Left ventricle myocardium inferior (tissue), 1 donor: ENCODE results near the gene ZNF205. TPM values are rescaled to one million over a fixed set of nuclear protein-coding genes. Genes with fewer than 3 reads are reported as not detected.

Experiments
- DNase-seq: peaks from one replicate; pipeline ENCODE4 v3.0.0-alpha.2; 2020
- H3K27ac ChIP-seq: fragments of 200-600 bp; replicated peaks from 2 replicates; pipeline ENCODE4 v1.8.0; 2021
- H3K27me3 ChIP-seq: fragments of 200-600 bp; 2 replicates; pipeline ENCODE4 v1.8.0; 2021; ENCODE audit warnings: low read depth
- H3K36me3 ChIP-seq: fragments of 200-600 bp; 2 replicates; pipeline ENCODE4 v1.8.0; 2021
- H3K4me1 ChIP-seq: fragments of 200-600 bp; 2 replicates; pipeline ENCODE4 v1.8.0; 2021
- H3K4me3 ChIP-seq: fragments of 200-600 bp; 2 replicates; pipeline ENCODE4 v1.8.0; 2021; ENCODE audit warnings: mild to moderate bottlenecking, moderate library complexity
- H3K9me3 ChIP-seq: fragments of 200-600 bp; replicated peaks from 2 replicates; pipeline ENCODE4 v1.8.0; 2021
- CTCF ChIP-seq: fragments of 200-600 bp; IDR thresholded peaks from 2 replicates; pipeline ENCODE4 v1.8.0; 2021; ENCODE audit warnings: antibody characterized with exemption, mild to moderate bottlenecking, borderline replicate concordance
- intact Hi-C: fragments of 100-400 bp; cut with micrococcal nuclease; formaldehyde crosslinking; loops from one replicate; pipeline ENCODE4 v1.11.0; 2022
- total RNA-seq: library from RNA; stranded (reverse); fragmentation: NEBNext Ultra II Directional; extraction: Animal tissue kit (Norgen Biotek cat#: 25700); gene quantifications from one replicate; pipeline ENCODE4 v1.2.1, GENCODE V29; 2021
- donor health status: DM: no; HTN: yes; CAD: no; lungs with severe emphysema.

Gene ZNF205
- total RNA-seq, 1 donor from 2014 or later, result 8.0 TPM

GRCh38 chr16:3149630-3150345 is 37.4 kb downstream of the ZNF205 start:
- peak; percentile 57 for TF ChIP-seq CTCF
- Histone ChIP-seq H3K27me3 (no peaks in the 10 kb centered on the region), H3K4me3 (peak overlapping the region; percentile 71), H3K4me1 (peaks cover 44% of the 10 kb centered on the region), H3K36me3 (no peaks in the 10 kb centered on the region), H3K9me3 (peaks cover 6% of the 10 kb centered on the region), H3K27ac (peak overlapping the region; percentile 90)
- intact Hi-C loops, result no loop called here
- DNase-seq, result peak; percentile 79

DNA sequence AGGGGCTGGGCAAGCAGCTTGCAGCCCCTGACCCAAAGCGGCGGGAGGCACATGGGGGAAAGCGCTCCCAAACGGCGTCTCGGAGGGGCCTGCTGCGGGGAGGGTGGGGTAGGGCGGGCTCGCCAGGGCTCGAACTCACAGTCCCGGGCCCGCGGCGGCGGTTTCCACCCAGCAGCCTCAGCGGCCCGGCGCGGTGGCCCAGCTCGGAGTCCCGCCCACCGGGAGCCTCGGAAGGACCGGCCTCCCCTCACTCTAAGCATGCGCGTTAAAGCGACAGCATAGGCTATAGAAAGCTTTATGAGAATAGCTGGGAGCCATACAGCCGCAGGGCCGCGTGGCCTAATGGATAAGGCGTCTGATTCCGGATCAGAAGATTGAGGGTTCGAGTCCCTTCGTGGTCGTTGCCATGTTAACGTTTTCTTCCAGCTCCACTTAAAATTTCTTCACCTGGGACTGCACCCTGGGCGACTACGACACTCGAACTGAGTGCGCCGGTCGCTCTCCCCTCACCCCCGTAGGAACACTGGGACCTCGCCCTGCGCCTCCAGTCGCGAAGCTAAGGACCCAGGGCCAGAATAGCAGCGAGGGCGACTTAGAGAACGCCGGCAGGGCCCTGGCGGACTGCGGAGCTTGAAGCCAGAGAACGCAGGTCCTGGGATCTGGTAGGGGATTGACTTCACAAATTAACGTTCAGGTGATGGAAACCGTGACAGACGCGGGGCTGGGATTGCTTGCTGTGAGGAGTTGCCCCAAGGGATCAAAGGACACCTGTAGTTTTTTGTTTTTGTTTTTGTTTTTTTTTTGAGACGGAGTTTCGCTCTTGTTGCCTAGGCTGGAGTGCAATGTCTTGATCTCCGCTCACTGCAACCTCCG is 38.2 kb downstream of the ZNF205 start:
- H3K36me3 ChIP-seq, result no peaks in the 10 kb centered on the region
- H3K4me3 ChIP-seq, result peak overlapping the region; percentile 71
- no peak for TF ChIP-seq CTCF
- H3K27me3 ChIP-seq, result no peaks in the 10 kb centered on the region
- peak; percentile 95 for DNase-seq
- peak overlapping the region; percentile 90 for H3K27ac ChIP-seq
- H3K4me1 ChIP-seq, result peaks cover 36% of the 10 kb centered on the region
- peaks cover 14% of the 10 kb centered on the region for H3K9me3 ChIP-seq
- intact Hi-C loops, result no loop called here

DNA sequence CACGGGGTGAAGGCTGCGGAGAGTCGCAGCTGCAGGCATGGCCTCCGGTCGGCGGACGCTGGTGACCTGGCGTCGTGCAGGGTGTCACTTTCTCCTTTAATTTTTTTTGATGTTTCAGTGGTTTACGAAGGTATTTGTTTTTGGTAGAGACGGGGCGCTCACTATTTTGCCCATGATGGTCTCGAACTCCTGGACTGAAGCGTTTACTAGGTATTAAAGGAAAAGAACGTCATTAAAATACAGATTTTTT is 39.6 kb downstream of the ZNF205 start:
- peaks cover 17% of the 10 kb centered on the region for H3K9me3 ChIP-seq
- H3K4me1 ChIP-seq, result peaks cover 33% of the 10 kb centered on the region
- intact Hi-C loops, result no loop called here
- no peak for TF ChIP-seq CTCF
- no peak for DNase-seq
- no peaks in the 10 kb centered on the region for H3K27me3 ChIP-seq
- H3K4me3 ChIP-seq, result peak overlapping the region; percentile 71
- H3K27ac ChIP-seq, result peak overlapping the region; percentile 74
- no peaks in the 10 kb centered on the region for H3K36me3 ChIP-seq

DNA sequence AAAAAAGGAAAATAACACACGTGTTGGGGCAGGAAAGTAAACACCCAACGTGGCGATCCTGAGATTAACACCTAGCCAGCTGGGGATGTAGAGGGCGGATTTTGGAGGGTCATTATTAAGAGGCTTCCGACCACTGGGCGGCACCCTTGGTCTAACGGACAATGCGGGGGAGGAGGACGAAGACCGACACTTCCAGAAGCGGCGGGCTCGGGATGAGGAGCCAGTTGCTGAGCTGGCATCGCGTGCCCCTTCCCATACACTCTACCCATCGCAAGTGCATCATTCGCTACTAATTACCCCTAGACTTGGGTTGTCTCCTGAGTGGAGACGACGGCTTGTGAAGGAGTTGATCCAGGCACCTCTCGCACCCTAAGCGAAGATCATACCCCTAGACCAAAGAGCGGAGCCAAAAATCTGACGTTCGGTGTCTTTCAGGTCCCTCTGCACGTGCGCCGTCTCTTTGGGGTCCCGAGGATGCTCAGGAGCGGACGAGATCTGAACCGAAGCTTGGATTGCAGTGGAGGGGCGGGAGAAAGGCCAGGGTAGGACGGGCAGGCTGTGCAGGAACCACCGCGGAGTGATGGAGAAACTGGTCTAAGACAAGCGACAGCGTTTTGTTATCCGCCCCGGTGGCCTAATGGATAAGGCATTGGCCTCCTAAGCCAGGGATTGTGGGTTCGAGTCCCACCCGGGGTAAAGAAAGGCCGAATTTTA is 40.0 kb downstream of the ZNF205 start:
- H3K9me3 ChIP-seq, result peaks cover 17% of the 10 kb centered on the region
- intact Hi-C loops, result no loop called here
- peak; percentile 86 for DNase-seq
- TF ChIP-seq CTCF, result peak; percentile 46
- H3K4me3 ChIP-seq, result peak overlapping the region; percentile 71
- no peaks in the 10 kb centered on the region for H3K27me3 ChIP-seq
- no peaks in the 10 kb centered on the region for H3K36me3 ChIP-seq
- peak overlapping the region; percentile 74 for H3K27ac ChIP-seq
- peaks cover 37% of the 10 kb centered on the region for H3K4me1 ChIP-seq

GRCh38 chr16:3152991-3153368 is 40.6 kb downstream of the ZNF205 start:
- Histone ChIP-seq H3K4me1 (peaks cover 43% of the 10 kb centered on the region), H3K27ac (peak overlapping the region; percentile 74)

More at GRCh38 chr16:3152991-3153368, 40.6 kb downstream of the ZNF205 start:
- intact Hi-C loops, result no loop called here
- no peaks in the 10 kb centered on the region for H3K27me3 ChIP-seq
- no peak for TF ChIP-seq CTCF
- H3K9me3 ChIP-seq, result peaks cover 17% of the 10 kb centered on the region
- H3K36me3 ChIP-seq, result no peaks in the 10 kb centered on the region
- H3K4me3 ChIP-seq, result peak overlapping the region; percentile 71
- no peak for DNase-seq
